ENCODE data around the gene WDR88.
"Not testable (repeated sequence)": the region's sequence is repeated elsewhere in the genome, so short reads cannot be mapped to it uniquely, and the experiment has no call there.

WDR88 gene, protein sequence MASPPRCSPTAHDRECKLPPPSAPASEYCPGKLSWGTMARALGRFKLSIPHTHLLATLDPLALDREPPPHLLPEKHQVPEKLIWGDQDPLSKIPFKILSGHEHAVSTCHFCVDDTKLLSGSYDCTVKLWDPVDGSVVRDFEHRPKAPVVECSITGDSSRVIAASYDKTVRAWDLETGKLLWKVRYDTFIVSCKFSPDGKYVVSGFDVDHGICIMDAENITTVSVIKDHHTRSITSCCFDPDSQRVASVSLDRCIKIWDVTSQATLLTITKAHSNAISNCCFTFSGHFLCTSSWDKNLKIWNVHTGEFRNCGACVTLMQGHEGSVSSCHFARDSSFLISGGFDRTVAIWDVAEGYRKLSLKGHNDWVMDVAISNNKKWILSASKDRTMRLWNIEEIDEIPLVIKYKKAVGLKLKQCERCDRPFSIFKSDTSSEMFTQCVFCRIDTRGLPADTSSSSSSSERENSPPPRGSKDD

DNA sequence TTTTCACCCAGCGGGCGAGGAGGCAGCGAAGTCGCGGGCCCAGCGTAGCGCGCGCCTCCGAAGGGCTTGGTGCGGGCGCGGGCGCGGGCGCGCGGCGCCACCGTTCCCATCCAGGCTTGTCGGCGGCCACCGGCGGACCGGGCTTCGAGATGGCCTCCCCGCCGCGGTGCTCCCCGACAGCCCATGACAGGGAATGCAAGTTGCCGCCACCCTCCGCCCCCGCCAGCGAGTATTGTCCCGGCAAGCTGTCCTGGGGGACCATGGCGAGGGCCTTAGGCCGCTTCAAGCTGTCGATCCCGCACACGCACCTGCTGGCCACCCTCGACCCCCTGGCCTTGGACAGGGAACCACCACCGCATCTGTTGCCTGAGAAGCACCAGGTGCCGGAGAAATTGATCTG, at the start of gene WDR88:
Gene WDR88, plus strand, starts transcription at position 94 of the 400 bp plus-strand sequence. Its CDS starts 56 bp downstream, at position 150.
- no peak for DNase-seq (ENCODE audit: low read depth)

DNA sequence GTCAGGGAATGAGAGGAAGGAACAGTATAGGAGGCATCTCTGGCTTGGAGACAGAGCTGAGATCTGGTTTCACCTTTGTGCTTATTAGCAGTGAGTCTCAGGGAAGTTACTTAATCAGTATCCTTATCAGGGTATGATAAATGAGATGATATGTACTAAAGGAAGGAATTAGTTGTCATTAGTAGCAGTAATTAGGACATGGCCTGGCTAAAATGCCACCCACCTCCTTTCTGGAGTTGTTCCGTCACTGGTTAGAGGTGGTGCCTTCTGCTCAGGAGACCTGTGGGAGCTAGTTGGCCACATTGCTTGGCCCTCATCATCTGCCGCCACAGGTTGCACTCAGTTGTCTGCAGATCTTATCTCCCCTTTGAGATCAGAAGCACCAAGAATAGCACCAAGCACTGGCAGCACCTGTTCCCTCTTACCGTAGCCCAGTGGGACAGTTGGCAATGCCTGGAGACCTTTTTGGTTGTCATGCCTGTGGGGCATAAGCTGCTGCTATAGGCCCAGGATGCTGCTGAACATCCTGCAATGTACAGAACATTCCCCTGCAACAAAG, 46.3 kb upstream of the WDR88 start:
- no peak for DNase-seq (ENCODE audit: low read depth)

DNA sequence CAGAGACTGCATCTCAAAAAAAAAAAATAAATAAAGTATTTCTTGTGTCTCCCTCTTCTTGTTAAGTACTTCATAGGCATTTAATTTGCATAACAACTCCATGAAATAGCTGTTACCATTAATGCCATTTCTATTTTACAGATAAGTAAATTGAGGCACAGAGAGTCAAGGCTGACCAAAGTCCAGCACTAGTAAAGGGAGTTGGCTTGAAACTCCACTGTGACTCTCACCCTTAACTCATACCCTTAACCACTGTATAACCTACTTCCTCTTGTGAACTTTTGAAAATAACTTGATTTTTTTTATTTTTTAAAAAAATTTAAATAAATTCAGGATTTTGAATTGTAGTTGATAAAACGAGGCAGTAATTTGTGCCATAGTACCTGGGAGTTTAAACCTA, 45.0 kb upstream of the WDR88 start:
- no peak for DNase-seq (ENCODE audit: low read depth)

DNA sequence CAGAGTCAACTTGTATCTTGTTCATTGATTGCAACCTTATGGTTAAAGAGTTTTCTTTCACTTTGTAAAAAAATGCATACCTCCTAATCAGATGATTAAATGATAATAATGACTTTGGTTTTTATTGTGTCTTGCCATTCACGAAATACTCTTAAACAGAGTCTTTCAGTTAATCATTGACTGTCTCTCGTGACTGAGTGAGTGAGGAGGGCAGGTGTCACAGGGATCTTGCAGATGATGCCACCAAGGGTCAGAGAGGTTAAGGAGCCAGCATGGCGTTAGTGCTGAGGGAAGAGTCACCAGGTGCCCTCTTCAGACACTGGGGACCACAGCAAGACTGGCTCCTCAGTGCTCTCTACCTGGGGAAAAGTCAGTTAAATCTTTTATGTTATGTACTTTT, 42.9 kb upstream of the WDR88 start:
- DNase-seq (ENCODE audit: low read depth) = no peak

DNA sequence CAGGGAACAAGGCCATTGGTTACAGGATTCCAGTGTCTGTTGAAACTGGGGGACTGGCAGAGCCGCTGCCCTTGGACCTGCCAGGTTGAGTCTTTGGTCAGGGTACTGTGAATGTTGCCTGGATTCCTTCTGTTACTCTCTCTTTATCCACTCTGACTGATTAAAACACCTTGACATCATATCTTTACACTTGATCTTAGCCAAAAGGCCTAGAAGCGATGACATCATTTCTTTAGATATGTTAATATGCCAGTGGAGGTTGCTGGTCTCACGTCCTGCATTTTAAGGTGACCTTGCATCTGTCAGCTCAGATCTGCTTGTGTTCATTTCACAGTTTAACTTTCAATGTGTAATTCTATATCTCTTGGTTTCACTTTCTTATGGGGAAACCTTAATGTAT, 41.7 kb upstream of the WDR88 start:
- no peak for DNase-seq (ENCODE audit: low read depth)

DNA sequence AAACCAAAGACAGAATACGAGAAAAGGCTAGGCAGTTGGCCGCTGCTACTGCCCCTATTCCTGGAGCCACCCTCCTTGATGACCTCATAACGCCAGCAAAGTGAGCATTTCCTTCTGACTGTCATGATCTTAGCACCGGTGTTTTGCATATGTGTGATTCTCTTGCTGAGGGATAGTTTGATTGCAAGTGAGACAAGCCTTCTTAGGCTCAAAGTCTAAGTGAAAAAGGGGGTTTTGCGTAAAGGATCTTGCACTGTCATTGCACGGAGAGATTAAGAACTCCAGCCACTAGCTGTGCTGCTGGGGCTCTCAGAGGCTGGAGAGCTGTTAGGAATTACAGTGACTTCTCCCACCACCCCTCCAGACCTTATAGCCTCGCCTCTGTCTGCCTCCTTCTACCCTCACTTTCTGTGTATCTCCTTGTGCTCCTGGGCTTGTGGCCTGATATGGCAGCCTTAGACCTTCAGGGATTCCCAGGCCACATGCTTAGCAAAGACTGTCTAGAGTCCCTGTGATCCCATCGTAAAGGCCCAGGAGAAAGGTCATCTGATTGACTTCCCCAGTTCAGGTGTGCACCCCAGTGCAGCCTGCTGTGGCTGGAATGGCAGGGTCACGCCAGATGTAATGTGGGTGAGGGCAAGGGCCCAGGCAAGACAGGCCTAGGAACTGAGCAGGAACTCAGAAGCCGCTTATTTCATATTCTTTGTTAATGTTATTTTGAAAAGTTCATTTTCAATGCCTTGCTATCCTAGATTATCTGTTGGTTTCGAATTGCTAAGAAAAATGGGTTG, 38.3 kb upstream of the WDR88 start:
- DNase-seq (ENCODE audit: low read depth) = no peak

DNA sequence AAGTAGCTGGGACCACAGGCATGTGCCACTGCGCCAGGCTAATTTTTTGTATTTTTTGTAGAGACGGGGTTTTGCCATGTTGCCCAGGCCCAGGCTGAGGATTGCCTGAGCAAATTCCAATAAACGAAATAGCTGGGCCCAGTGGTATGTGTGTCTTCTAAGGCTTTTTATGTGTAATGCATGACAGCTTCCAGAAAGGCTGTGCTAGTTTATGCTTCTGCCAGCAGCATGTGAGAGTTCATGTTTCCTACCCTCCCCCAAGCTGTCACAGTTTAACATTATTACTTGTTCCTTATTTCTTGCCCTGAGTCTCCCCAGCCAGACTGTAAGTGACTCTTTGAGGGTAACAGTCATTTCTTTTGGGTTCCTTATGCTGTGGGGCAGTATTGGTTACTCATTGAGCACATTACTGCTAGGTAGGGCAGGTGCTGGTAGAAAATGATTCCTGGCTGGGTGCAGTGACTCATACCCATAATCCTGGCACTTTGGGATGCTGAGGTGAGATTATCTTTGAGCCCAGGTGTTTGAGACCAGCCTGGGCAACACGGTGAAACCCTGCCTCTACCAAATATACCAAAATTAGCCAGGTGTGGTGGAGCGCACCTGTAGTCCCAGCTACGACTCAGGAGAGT, 37.4 kb upstream of the WDR88 start:
- no peak for DNase-seq (ENCODE audit: low read depth)

DNA sequence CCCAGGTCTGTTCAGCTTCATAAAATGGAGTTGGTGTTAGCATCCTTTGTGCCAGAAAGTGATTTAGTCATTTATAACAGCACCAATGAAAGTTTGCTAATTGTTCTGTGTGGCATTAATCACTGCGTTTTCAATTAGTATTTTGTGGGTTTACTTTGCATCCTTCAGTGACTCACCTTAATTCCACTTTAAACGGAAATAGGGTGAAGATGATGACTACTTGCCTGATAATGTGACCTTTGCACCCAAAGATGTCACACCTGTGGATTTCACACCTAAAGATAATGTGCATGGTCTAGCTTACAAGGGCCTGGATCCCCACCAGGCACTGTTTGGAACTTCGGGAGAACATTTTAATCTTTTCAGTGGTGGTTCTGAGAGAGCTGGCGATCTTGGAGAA, 35.9 kb upstream of the WDR88 start:
- DNase-seq (ENCODE audit: low read depth) = no peak

DNA sequence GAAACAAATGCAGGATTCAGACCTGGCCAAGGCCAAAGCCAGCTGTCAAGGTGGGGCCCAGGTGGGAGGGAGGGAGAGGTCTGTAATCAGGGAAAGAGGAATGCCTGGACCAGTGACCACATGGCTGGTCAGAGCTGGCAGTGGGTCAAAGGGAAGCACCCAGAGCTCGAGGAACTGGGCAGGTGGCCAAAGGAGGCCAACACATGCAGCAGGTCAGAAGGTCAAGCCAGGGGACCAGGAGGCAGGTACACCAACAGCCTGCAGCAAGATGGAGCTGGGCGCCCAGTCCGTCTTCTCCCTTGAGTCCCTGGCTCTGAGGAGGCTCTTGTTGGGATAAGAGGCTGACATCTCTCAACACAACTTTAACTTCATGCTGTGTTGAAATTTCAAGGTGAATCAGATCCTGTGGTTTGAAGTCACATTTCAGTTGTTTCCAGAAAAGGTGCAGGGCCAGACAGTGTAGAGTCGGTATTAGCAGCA, 33.8 kb upstream of the WDR88 start:
- no peak for DNase-seq (ENCODE audit: low read depth)

DNA sequence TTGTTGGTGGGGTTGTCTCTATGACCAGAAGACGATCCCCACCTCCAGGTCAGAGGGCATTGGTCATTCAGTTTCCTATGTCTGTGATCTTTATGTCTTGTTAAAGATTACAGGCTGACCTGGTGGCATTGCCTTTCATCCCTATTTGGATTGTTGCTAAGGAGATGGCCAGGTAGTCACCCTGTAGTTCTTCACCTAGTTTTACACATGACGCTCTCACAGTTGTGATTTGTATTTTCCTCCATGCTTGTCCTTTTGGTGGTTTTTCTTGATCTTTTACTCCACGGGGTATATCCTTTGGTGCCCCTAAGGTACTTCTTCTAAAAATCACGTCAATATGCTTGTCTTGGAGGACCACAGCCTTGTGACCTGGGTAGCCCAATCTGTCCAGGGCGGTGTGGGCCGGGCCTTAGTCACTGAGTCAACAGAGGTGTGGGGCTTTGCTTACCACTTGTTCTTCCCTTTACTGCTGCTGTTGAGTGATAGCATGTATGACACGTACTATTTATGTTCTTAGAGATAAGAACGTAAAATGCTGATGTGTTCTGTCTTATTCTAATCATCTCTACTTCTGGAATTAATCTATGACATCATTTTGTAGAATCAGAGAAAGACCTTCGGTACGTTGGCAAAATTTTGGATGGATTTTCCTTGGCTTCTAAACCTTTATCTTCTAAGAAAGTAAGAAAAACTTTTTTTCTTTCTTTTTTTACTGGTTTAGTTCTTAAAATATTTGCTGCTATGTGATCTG, 30.8 kb upstream of the WDR88 start:
- DNase-seq (ENCODE audit: low read depth) = no peak

DNA sequence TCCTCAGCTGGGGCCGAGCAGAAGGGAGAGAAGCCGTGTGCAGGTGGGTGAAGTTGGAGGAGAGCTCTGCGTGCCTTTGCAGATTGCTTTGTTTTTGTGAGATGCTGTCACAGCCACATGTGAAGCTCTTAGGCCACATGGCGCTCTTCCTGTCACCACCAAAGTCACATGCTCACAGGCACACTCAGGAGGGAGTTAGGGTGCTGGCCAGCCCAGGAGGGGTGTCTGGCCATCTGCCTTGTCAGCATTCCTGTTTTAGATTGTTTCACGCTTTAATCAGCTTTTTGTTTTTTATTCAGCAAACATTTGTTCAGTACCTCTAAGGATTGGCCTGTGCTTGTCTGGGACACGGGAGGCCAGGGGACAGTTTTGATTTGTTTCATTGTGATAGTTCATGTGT, 29.0 kb upstream of the WDR88 start:
- DNase-seq (ENCODE audit: low read depth) = no peak

DNA sequence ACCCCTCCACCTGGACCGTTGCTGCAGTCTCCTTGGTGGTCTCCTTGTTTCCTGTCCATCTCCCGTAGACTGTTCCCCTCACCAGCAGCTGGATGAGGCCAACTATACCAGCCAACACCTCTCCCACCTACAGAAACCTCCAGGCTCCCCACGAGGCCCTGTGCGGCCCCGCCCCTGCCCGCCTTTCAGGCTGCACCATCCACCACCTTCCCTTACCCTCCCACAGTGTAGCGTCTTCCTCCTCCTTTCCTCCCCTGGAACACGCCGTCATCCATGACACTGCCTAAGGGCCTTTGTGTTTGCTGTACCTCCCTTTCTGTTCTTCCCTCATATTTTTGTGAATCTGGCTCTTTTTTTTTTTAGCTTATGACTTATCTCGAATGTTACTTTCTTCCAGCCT, 23.8 kb upstream of the WDR88 start:
- DNase-seq (ENCODE audit: low read depth) = no peak

DNA sequence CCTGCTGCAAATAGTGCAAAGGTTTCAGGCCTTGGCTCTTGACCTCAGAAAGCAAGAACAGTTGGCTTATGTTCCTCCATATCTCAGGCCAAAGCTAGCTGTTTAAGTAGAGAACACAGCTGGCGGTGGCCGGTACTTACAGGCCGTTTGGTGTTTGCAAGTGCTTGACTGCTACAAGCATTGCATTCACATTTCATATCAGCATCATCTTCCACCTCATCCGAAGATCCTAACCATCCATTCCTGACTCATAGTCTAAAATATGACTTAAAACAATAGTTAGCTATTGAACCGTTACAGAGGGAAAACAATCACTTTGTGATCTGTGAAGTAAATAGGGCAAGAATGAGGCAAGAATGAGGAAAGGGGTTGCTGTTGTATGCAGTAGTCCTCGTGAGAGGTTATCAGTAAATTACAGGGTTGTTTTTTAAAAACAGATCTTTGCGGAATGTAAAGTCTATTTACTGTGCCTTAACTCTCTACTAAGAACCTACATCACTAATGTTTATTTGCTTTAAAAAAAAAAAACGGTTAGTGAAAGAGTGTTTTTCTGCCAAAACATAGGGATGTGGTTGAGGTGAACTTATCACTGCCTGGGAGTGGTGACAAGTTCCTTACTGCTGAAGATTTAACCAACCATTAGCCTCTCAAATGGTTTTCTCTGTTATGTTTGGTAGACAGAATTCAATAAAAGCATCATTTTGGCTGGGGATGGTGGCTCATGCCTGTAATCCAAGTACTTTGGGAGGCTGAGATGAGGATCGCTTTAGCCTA, 21.6 kb upstream of the WDR88 start:
- DNase-seq (ENCODE audit: low read depth) = no peak

DNA sequence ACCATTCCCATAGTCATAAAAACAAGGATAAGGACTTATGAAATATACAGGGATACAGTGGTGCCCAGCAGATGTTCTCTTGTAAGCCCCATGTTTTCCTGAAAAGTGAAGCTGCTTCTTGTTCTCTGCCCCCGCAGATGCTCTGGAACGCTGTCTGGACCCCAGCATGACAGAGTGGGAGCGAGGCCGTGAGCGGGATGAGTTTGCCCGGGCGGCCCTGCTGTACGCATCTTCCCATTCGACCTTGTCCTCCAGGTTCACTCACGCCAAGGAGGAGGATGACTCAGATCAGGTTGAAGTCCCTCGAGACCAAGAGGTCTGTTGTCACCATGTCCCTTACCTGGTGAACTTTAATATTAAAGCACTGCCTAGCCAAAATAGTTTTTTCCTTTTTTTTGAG, 20.3 kb upstream of the WDR88 start:
- no peak for DNase-seq (ENCODE audit: low read depth)

DNA sequence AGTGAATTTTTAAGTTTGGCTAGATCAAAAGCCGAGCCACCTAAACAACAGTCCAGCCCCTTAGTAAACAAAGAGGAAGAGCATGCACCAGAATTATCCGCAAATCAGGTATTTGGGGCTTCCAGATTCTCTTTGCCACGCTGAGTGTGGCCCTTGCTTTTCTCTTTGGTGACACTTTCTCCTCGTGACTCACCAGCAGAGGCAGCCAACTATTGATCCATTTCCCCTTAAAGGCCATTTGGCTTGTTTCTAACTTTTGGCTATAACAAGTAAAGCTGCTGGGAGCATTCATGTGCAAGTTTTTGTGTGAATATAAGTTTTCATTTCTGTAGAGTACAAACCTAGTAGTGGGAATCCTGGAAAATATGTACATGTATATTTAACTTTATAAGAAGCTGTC, 17.6 kb upstream of the WDR88 start:
- DNase-seq (ENCODE audit: low read depth) = no peak

DNA sequence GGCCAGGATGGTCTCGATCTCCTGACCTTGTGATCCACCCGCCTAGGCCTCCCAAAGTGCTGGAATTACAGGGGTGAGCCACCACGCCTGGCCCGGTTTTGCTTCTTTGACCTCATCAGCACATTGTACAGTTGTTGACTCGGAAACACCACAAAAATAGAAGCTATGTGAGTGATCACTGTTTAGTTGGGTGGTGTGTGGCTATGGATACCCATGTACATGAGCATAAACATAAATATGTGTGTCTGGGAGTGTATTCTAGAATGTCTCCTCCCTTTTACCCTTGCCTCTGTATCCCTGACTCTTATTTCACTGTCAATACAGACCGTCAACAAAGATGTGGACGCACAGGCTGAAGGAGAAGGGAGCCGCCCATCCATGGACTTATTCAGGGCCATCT, 14.4 kb upstream of the WDR88 start:
- no peak for DNase-seq (ENCODE audit: low read depth)

DNA sequence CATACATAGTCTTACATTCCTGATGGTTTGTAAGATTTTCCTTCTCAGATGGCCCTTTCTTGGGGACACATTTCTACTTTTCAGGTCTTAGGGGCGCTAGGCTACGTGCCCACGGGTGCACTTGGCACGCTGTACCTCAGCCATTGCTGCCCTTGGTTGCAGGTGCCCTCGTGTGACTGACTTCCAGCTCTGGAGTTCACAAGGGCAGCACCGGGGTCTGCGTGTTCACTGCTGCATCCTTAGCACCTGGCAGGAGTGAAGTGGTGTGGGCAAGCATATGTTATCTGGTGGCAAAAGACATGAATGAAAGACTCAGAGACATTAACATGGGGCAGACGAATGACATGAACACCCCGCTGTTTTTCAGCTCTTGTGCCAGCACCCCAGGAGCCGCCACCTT, 13.3 kb upstream of the WDR88 start:
- no peak for DNase-seq (ENCODE audit: low read depth)

DNA sequence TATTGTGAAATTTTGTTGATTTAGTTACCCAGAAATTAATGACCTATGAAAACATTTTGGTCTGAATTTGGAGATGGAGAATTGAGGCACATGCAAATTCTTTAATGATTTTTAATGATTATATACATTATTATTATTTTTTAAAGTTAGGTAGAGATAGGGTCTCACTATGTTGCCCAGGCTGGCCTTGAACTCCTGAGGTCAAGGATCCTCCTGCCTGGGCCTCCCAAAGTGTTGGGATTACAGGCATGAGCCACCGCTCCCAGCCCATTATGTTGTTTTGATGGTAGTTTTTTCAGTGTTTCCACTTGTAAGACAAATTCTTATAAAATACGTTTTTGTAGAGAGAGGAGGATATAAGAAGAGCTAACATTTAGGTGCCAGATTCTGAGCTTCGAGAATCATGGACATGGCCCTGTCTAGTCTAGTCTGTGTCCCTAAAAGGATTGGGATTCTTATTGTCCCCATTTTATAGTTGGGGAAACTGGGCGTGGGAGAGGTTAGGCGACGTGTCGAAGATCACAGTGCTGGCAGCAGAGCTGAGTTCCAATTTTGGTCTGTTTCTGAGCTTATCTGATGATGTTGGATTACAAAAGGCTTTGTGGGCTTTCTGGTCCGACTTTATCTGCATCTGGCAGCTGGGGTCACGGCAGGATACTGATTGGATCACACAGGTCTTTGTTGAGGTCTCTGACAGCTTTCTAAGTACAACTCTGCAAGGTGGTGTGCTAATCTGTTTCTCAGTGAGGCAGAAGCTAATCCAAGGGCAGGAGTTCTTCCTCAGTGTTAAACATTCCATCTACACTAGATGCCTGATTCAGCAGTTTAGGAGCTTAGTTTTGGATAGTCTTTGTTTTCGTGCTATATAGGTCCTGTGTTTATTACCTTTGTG, 7.5 kb upstream of the WDR88 start:
- DNase-seq (ENCODE audit: low read depth) = no peak

DNA sequence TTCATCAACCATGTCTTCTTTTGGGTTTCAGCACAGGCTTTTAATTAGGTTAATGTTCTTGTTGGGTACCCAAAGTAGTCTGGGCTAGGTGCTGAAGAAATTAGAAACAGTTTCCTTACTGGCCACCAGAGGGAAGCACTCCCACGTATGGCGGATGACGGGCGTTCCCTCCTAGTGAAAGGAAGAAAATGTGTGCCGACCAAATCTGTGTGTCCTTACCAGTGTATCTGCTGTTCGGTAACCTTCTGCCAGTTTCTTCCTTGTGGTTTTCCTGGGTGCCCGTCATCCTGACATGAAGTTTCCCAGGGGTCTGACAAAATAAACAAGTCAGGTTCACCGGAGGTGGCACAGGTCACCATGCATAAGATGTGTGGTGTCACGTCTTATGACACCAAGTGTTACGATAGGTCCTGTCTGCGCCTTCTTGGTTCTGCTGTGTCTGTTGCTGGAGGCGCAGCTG, 6.0 kb upstream of the WDR88 start:
- peak; percentile 38 for DNase-seq (ENCODE audit: low read depth)

DNA sequence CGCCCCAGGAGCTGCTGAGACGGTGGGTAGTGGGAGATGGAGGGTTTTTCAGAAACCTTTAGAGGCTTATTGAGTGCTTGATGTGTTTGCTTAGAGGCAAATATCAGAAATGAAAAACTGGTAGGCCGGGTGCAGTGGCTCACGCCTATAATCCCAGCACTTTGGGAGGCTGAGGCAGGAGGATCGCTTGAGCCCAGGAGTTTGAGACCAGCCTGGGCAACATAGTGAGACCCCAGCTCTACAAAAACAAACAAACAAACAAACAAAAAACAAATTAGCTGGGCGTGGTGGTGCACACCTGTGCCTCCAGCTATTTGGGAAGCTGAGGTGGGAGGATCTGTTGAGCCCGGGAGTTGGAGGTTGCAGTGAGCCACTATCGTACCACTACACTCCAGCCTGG, 5.2 kb upstream of the WDR88 start:
- DNase-seq (ENCODE audit: low read depth) = not testable (repeated sequence)
